T-helper 2 cell treated with Interferon-gamma antibody and Interleukin-4, amounts not matched to agents 100 ng/mL and 5 ng/mL, for 36 hours (primary cell): Measurements from ENCODE around the gene GPX2. TPM values are rescaled to one million over a fixed set of nuclear protein-coding genes. Genes with fewer than 3 reads are reported as not detected.

Experiments used
- intact Hi-C: fragments of 100-400 bp; cut with micrococcal nuclease; formaldehyde crosslinking; loops from one replicate; pipeline ENCODE4 v1.15.1; 2023
- total RNA-seq: library from RNA; stranded (reverse); gene quantifications from 2 replicates; pipeline ENCODE4 v1.2.3, GENCODE V29; 2022

GPX2 gene
- total RNA-seq, 1 donor from 2014 or later = not detected

DNA sequence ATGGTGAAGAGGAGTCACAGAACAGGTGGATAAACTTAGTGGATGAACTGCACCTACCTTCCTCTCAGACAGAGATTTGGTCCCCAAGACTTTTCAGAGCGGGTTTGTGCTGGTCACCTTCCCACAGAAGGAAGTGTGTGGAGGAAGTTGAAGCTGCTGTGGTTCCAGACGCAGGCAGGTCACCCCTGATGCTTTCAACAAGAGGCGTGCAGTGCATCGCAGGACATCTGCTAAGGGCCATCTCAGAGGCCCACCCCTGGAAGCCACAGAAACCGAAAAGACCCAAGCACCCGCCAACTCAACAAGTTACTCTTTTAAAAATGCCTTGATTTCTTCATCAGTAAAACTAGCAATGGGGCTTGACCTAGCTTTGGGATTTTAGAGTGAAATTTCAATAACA lies 1.0 kb upstream of the GPX2 start:
- intact Hi-C loops = no loop called here

DNA sequence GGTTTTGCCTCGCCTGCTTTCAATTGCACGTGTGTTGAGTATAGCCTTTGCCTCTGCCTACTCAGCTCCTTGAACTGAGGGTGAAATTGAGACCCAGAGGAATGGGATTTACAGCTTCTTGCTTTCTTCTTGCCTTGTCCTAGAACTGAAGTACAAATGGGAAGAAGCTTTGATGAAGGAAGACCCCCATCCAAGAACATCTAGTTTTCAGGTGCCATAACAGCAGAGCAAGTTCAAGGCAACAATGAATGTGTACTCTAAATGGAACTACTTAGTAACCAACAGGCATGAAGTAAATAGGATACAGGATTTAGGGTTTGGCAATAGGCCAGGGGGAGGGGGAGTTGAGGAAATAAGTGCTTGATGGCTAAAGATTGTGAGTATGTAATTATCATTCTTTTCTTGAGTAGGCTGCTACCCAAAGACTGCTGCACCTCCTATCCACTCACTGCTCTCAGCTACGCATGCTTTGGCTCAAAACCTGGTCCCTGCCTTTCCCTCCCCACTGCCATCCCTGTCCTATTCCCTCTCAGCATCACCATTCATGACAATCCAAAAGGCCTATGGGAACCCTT lies 2.1 kb downstream of the GPX2 start:
- intact Hi-C loops = no loop called here

DNA sequence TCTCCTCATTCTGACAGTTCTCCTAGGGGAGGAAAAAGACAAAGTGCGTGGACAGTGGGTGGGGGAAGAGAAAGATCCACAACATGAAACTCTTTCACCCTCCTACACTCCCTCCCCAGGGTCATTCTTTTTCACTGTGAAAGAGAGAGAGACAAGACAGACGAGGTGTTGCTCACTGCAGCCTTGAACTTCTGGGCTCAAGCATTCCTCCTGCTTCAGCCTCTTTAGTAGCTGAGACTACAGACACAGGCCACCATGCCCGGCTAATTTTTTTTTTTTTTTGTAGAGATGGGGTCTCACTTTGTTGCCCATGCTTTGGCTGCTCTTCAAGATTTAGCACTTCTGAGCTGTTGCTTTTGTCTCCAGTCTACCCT lies 2.7 kb downstream of the GPX2 start:
- intact Hi-C loops = loop anchor here (5.0 kb wide), 1 partner anchor 32 kb away; the partner anchor contains the start of gene RAB15

DNA sequence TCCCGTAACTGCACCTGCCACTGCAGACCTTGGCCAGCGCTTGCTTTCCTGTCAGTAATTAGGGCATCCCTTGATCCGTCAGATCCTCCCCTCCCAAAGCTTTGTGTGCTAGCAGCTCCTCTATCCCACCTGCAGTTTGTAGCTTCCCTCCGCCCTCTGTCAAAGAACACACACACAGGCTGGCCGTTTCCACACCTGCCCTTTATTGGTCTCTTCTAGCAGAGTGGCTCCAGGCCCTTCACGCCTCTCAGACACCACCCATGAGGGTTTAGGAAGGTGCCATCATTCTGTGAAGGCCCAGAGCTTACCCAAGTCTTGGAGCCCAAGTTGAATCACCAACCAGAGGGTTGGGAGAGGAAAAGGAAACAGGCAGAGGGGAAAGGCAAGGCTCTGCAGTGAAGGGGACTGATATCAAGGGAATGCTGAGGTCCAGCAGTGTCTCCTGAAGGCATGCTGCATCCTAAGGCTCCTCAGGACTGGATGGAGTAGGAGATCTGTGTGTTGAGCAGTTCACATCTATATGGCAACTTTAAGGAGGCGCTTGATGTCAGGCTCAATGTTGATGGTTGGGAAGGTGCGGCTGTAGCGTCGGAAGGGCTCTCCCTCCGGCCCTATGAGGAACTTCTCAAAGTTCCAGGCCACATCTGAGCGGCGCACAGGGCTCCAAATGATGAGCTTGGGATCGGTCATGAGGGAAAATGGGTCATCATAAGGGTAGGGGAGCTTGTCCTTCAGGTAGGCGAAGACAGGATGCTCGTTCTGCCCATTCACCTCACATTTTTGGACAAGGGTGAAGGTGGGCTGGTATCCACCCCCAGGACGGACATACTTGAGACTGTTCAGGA lies 3.4 kb downstream of the GPX2 start:
- intact Hi-C loops = loop anchor here (5.0 kb wide), 1 partner anchor 33 kb away; the partner anchor contains the start of gene RAB15

GRCh38 chr14:64937821-64938193 lies 4.7 kb downstream of the GPX2 start:
- intact Hi-C loops = loop anchor here (5.0 kb wide), 1 partner anchor 34 kb away; the partner anchor contains the start of gene RAB15

GRCh38 chr14:64937171-64937820 lies 5.2 kb downstream of the GPX2 start:
- intact Hi-C loops = loop anchor here (5.0 kb wide), 1 partner anchor 35 kb away; the partner anchor contains the start of gene RAB15

DNA sequence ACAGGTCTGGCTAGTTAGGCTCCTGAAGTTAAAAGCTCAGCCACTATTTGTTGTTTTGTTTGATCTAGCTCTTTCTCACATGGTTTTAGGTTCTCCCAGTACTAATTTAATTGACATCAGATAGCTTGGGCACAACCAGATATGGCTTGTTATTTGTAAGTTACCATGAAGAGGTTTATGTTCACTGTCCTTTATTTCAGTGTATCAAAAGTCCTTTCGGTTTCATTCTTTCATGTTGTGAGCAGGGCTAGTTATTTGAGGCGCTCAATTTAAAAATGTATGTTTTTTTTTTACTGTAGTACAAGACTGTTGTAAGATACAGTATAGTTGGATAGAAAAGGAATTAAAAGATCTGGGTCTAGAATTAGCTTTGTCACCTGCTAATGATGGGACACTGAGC lies 7.0 kb downstream of the GPX2 start:
- intact Hi-C loops = loop anchor here (5.0 kb wide), 1 partner anchor 37 kb away; the partner anchor contains the start of gene RAB15

DNA sequence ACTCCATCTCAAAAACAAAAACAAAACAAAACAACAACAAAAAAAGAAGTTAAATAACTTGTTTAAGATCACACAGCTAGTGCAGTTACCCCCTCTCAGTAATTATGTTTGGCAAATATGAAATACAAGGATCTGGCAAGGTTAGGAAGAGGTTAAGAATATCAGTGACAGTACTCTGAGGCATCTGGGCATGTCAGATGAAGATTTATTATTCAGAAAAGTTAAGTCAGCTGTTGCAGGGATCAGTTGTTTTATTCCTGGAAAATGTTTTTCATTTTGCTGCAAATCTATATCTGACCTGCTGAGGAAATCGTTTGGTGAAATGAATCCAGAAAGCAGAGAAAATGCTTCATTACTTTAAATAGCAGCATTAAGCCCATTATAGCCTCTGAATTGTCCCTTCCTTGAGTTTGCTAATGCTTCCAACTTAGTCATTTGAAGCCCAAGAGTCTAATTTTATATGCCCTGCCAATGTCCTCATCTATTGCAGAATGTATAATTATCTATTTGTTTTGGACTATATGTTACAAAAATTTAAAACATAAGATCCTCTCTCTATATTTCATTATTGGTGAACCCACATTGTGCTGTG lies 8.1 kb downstream of the GPX2 start:
- intact Hi-C loops = no loop called here

- intact Hi-C loops = no loop called here
Observed at GRCh38 chr14:64932231-64932630, 10.3 kb downstream of the GPX2 start.

DNA sequence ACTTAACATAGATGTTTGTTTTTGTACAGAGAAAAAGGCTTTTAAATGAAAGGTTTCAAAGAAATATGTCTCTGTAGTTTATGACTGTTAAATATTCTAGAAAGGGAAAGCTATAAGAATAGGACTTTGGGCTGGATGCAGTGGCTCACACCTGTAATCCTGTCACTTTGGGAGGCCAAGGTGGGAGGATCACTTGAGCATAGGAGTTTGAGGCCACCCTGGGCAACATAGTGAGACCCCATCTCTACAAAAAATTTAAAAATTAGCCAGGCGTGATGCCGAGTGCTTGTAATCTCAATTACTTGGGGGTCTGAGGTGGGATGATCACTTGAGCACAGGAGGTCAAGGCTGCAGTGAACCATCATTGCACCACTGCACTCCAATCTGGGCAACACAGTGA lies 11.4 kb downstream of the GPX2 start:
- intact Hi-C loops = no loop called here

- intact Hi-C loops = no loop called here
Observed at GRCh38 chr14:64930085-64930843, 12.3 kb downstream of the GPX2 start.

- intact Hi-C loops = loop anchor here (2.0 kb wide), 2 partner anchors 14 to 58 kb away; partner anchors contain the start of genes CHURC1 and FNTB
Observed at GRCh38 chr14:64929014-64929359, 13.6 kb downstream of the GPX2 start.

- intact Hi-C loops = loop anchor here (2.0 kb wide), 2 partner anchors 14 to 58 kb away; partner anchors contain the start of genes CHURC1 and FNTB
Observed at GRCh38 chr14:64928239-64929013, 14.1 kb downstream of the GPX2 start.

- intact Hi-C loops = no loop called here
Observed at GRCh38 chr14:64927031-64927430, 15.5 kb downstream of the GPX2 start.

DNA sequence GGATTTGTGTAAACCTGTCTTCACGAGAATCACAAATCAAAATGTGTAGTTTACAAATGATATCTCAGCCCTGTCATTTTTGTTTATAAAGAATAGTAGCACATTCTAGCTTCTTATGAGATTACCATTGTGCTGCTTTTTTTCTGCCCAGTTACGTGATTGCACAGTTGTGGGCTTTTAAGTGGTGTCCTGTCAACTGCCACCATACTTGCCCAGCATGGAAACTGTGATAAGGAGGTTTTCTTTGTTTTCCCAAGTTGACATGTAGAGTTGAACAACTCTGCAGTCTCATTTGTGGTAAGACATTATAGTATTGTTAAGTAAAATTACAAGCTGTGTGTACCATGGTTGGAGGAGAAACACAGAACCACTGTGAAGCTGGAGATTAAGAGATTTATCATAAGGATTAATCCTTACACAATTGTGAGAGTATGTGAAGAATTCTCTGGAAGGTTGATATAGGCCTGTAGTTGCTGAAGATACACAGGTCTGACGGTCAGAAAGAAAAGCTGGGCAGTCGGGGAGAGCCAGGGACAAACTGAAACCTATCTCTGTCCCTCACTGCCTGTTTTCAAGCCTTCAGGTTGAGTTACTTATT lies 16.0 kb downstream of the GPX2 start:
- intact Hi-C loops = no loop called here

DNA sequence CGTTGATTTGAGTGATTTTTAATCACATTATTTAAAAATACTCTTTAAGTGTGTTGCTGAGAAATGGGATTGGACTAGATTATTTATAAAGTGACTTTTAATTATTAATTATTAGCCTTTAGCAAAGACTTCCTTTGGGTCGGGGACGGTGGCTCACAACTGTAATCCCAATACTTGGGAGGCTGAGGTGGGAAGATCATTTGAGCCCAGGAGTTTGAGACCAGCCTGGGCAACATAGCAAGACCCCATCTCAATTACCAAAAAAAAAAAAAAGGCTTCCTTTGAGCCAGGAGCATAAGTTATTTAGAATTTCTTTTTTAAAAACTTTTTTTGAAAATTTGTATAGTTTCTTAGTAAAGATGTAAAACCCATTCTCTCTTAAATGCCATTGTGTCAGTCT lies 19.5 kb downstream of the GPX2 start:
- intact Hi-C loops = no loop called here

DNA sequence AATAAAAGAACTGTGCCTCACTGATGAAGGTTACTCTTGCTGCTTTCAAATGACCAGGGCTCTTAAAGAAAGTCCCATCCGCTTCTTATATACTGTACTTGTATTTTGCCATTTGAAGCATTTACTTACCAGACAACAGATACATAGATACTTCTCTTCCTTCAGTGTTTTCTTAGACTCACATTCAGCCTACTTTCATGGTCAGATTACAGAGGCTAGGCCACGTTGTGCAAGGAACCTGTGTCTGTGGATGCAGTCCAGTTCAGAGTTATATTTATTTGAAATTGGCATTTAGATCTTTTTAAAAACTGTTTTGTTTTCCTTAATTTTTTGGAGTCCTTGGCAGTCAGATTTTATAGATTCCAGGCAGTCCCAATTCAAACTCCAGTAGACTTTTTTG lies 22.1 kb downstream of the GPX2 start:
- intact Hi-C loops = no loop called here

DNA sequence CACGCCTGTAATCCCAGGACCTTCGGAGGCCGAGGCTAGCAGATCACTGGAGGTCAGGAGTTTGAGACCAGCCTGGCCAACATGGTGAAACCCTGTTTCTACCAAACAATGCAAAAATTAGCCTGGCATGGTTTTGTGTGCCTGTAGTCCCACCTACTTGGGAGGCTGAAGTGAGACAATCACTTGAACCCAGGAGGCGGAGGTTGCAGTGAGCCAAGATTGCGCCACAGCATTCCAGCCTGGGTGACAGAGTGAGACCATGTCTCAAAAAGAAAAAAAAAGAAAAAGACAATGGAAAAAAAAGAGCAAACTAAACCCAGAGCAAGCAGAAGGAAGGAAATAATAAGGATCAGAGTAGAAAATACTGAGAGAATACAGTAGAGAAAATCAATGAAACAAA lies 22.9 kb downstream of the GPX2 start:
- intact Hi-C loops = loop anchor here (10.0 kb wide), 1 partner anchor 375 kb away; the partner anchor contains the start of genes HSPA2 and PPP1R36

DNA sequence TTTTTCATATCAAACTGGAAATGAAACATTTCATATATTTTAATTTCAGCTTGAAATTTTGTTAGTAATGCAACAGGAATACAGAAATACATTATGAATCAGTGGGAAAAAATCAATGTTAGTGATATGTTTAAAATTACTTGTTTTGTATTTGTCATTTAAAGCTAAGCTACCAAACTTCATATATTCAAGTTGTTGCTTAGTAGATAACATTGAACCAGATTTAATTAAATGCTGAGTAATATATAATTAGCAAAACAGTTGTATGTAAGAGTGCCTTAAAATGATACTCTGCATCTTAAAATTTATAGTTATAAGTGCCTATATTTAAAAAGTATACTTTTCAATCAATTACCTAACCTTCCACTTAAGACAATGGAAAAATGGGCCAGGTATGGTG lies 23.3 kb downstream of the GPX2 start:
- intact Hi-C loops = loop anchor here (10.0 kb wide), 1 partner anchor 374 kb away; the partner anchor contains the start of genes HSPA2 and PPP1R36
